ENCODE measurements around the gene C1R.

Gene C1R

DNA sequence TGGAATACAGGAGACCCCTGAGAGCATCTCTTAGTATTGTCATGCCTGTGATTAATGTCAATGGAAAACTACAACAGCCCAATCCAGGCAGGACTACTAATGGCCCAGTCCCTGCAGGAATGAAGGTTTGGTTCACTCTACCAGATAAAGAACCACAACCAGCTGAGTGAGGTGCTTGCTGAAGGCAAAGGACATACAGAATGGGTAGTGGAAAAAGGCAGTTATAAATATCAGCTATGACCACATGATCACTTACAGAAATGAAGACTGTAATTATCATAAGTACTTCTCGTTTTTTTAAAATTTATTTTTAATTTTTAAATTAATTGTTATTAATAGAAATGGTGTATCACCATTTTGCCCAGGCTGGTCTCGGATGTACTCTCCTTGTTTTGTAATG is 56.8 kb downstream of the C1R start:
- H3K27me3 ChIP-seq = no peaks in the 10 kb centered on the region
- TF ChIP-seq, protein P1, sequence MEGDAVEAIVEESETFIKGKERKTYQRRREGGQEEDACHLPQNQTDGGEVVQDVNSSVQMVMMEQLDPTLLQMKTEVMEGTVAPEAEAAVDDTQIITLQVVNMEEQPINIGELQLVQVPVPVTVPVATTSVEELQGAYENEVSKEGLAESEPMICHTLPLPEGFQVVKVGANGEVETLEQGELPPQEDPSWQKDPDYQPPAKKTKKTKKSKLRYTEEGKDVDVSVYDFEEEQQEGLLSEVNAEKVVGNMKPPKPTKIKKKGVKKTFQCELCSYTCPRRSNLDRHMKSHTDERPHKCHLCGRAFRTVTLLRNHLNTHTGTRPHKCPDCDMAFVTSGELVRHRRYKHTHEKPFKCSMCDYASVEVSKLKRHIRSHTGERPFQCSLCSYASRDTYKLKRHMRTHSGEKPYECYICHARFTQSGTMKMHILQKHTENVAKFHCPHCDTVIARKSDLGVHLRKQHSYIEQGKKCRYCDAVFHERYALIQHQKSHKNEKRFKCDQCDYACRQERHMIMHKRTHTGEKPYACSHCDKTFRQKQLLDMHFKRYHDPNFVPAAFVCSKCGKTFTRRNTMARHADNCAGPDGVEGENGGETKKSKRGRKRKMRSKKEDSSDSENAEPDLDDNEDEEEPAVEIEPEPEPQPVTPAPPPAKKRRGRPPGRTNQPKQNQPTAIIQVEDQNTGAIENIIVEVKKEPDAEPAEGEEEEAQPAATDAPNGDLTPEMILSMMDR (IDR thresholded peaks at IDR 0.05) = no peak
- H3K4me3 ChIP-seq = no peak overlapping the region
- DNase-seq = no peak
- intact Hi-C loops (cut with DNase I; ENCODE audit: low total_unique reads) = no loop called here
- no peak overlapping the region for H3K27ac ChIP-seq
- no peaks in the 10 kb centered on the region for H3K36me3 ChIP-seq
- no peaks in the 10 kb centered on the region for H3K4me1 ChIP-seq
- H3K9me3 ChIP-seq = no peaks in the 10 kb centered on the region

DNA sequence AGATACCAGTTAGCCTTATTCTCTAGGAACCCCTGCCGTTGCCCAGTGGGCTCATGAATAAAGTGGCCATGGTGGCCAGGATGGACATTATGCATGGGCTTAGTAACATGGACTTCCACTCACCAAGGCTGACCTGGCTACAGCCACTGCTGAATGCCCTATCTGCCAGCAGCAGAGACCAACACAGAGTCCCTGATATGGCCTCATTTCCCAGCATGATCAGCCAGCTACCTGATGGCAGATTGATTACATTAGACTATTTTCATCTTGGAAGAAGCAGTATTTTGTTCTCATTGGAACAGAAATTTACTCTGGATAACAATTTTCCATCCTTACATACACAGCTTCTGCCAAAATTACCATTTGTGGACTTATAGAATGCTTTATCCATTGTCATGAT is 57.8 kb downstream of the C1R start:
- no peaks in the 10 kb centered on the region for H3K27me3 ChIP-seq
- intact Hi-C loops (cut with DNase I; ENCODE audit: low total_unique reads) = no loop called here
- H3K9me3 ChIP-seq = no peaks in the 10 kb centered on the region
- no peaks in the 10 kb centered on the region for H3K4me1 ChIP-seq
- DNase-seq = no peak
- H3K27ac ChIP-seq = no peak overlapping the region
- no peak overlapping the region for H3K4me3 ChIP-seq
- H3K36me3 ChIP-seq = no peaks in the 10 kb centered on the region
- TF ChIP-seq, protein P1 (IDR thresholded peaks at IDR 0.05) = no peak

DNA sequence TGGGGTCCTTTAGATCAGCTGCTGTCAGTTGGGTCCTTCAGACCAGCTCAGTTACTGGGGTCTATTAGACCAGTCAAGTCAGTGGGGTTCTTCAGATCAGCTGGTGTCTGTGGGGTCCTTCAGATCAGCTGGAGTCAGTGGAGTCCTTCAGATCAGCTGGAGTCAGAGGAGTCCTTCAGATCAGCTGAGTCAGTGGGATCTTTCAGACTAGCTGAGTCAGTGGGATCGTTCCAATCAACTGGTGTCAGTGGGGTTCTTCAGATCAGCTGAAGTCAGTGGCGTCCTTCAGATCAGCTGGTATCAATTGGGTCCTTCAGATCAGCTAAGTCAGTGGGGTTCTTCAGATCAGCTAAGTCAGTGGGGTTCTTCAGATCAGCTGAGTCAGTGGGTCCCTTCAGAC is 59.3 kb downstream of the C1R start:
- no peaks in the 10 kb centered on the region for H3K36me3 ChIP-seq
- no peaks in the 10 kb centered on the region for H3K9me3 ChIP-seq
- no peak for DNase-seq
- TF ChIP-seq, protein P1 (IDR thresholded peaks at IDR 0.05) = no peak
- H3K27me3 ChIP-seq = no peaks in the 10 kb centered on the region
- no peaks in the 10 kb centered on the region for H3K4me1 ChIP-seq
- intact Hi-C loops (cut with DNase I; ENCODE audit: low total_unique reads) = no loop called here
- H3K4me3 ChIP-seq = no peak overlapping the region
- no peak overlapping the region for H3K27ac ChIP-seq

DNA sequence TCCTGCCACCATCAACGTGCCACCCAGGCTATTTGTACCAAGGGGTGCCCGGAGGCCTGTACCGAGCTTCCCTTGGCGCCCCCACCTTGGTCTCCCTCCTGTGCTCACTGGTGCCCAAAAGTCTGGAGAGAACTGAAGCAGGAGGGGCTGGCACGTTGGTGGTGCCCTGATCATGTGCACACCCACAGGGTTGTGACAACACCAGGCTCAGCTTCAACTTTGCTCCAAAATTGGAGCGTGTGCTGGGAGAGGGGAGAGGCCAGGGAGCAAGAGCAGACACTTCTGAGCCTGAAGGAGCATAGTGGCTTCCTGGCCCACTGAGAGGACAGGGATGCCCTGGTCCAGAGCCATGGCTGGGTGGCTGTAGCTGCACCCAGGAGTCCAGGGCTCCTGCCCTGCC is 60.9 kb downstream of the C1R start:
- no peak overlapping the region for H3K27ac ChIP-seq

More for the DNA sequence above, 60.9 kb downstream of the C1R start:
- Histone ChIP-seq H3K27me3 (no peaks in the 10 kb centered on the region), H3K4me3 (no peak overlapping the region), H3K9me3 (no peaks in the 10 kb centered on the region), H3K36me3 (no peaks in the 10 kb centered on the region), H3K4me1 (no peaks in the 10 kb centered on the region)
- no peak for DNase-seq
- intact Hi-C loops (cut with DNase I; ENCODE audit: low total_unique reads) = no loop called here
- TF ChIP-seq, protein P1 (IDR thresholded peaks at IDR 0.05) = no peak

Measured in tibial artery (tissue), 4 donors.